ENCODE measurements around the gene PEAR1. TPM values are rescaled to one million over a fixed set of nuclear protein-coding genes. Genes with fewer than 3 reads are reported as not detected.

The PEAR1 gene
- total RNA-seq, 1 donor from 2014 or later: not detected

GRCh38 chr1:156845953-156846545 lies 47.5 kb upstream of the PEAR1 start:
- Mint-ChIP-seq H3K4me1 (peaks cover 19% of the 10 kb centered on the region), H3K27me3 (peaks cover 76% of the 10 kb centered on the region), H3K4me3 (no peak overlapping the region), H3K36me3 (ENCODE audit: low read depth) (no peaks in the 10 kb centered on the region), H3K9me3 (no peaks in the 10 kb centered on the region), H3K27ac (no peak overlapping the region)
- TF ChIP-seq, protein P1, sequence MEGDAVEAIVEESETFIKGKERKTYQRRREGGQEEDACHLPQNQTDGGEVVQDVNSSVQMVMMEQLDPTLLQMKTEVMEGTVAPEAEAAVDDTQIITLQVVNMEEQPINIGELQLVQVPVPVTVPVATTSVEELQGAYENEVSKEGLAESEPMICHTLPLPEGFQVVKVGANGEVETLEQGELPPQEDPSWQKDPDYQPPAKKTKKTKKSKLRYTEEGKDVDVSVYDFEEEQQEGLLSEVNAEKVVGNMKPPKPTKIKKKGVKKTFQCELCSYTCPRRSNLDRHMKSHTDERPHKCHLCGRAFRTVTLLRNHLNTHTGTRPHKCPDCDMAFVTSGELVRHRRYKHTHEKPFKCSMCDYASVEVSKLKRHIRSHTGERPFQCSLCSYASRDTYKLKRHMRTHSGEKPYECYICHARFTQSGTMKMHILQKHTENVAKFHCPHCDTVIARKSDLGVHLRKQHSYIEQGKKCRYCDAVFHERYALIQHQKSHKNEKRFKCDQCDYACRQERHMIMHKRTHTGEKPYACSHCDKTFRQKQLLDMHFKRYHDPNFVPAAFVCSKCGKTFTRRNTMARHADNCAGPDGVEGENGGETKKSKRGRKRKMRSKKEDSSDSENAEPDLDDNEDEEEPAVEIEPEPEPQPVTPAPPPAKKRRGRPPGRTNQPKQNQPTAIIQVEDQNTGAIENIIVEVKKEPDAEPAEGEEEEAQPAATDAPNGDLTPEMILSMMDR (IDR thresholded peaks at IDR 0.05): no peak
- ChIA-PET CTCF (no interaction called here), POLR2A (no interaction called here)
- DNase-seq: no peak
- intact Hi-C loops (cut with micrococcal nuclease): no loop called here
- no peak for ATAC-seq (ENCODE audit: low read depth)

- no peaks in the 10 kb centered on the region for H3K9me3 Mint-ChIP-seq
- no peak for DNase-seq
- ATAC-seq (ENCODE audit: low read depth): no peak
- H3K4me1 Mint-ChIP-seq: peaks cover 19% of the 10 kb centered on the region
- ChIA-PET POLR2A (no interaction called here), CTCF (no interaction called here)
- TF ChIP-seq, protein P1 (IDR thresholded peaks at IDR 0.05): no peak
- H3K27me3 Mint-ChIP-seq: peaks cover 78% of the 10 kb centered on the region
- H3K4me3 Mint-ChIP-seq: no peak overlapping the region
- H3K36me3 Mint-ChIP-seq (ENCODE audit: low read depth): no peaks in the 10 kb centered on the region
- H3K27ac Mint-ChIP-seq: no peak overlapping the region
- intact Hi-C loops (cut with micrococcal nuclease): no loop called here
These were observed 46.9 kb upstream of the PEAR1 start for GRCh38 chr1:156846643-156847042.

- TF ChIP-seq, protein P1 (IDR thresholded peaks at IDR 0.05): no peak
- peaks cover 75% of the 10 kb centered on the region for H3K27me3 Mint-ChIP-seq
- CTCF ChIA-PET: interaction anchor here (1.2 kb wide), 1 partner anchor 9 kb away, joined by 5 read pairs; no protein-coding TSS in a partner anchor
- no peak for ATAC-seq (ENCODE audit: low read depth)
- no peaks in the 10 kb centered on the region for H3K36me3 Mint-ChIP-seq (ENCODE audit: low read depth)
- peaks cover 19% of the 10 kb centered on the region for H3K4me1 Mint-ChIP-seq
- POLR2A ChIA-PET: no interaction called here
- no peak overlapping the region for H3K4me3 Mint-ChIP-seq
- no peak for DNase-seq
- H3K27ac Mint-ChIP-seq: no peak overlapping the region
- no peaks in the 10 kb centered on the region for H3K9me3 Mint-ChIP-seq
- intact Hi-C loops (cut with micrococcal nuclease): no loop called here
These were observed 45.7 kb upstream of the PEAR1 start for GRCh38 chr1:156847591-156848460.

DNA sequence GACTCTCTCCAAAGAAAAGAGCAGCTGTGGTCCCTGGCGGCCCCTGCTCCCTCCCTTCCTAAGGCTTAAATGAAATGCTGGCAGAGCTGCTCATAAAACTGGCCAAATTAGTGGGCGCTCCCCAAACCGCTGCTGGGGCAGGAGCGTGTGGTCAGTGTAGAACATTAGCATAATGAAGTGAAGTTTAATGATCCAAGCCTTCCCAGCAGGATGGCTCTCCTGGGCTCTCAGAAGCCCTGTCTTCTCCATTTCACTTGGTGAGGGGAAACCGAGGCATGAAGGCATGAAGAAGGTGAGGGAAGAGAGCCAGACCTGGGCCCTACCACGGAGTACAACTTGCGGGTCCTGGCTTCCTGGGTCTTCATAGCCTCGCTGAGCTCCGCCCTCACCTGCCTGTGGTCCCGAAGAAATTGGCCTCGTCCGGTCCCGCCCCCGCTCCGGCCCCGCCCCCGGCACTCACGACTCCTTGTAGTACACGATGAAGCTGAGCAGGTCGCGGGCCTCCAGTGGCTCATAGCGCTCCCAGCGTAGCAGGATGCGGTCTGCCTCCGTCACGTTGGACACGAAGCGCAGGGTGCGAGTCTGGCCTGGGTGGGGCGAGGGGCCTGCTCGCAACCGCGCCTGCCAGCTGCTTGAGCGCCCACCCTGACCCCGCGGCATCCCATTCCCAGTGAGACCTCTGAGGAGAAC lies 44.9 kb upstream of the PEAR1 start:
- intact Hi-C loops (cut with micrococcal nuclease): no loop called here
- H3K4me3 Mint-ChIP-seq: no peak overlapping the region
- POLR2A ChIA-PET: no interaction called here

More for the DNA sequence above, 44.9 kb upstream of the PEAR1 start:
- no peak overlapping the region for H3K27ac Mint-ChIP-seq
- H3K4me1 Mint-ChIP-seq: peaks cover 19% of the 10 kb centered on the region
- no peaks in the 10 kb centered on the region for H3K9me3 Mint-ChIP-seq
- ATAC-seq (ENCODE audit: low read depth) (peak; percentile 21), DNase-seq (no peak)
- TF ChIP-seq, protein P1 (IDR thresholded peaks at IDR 0.05): no peak
- CTCF ChIA-PET: interaction anchor here (1.2 kb wide), 1 partner anchor 10 kb away, joined by 5 read pairs; no protein-coding TSS in a partner anchor
- H3K27me3 Mint-ChIP-seq: peaks cover 73% of the 10 kb centered on the region
- no peaks in the 10 kb centered on the region for H3K36me3 Mint-ChIP-seq (ENCODE audit: low read depth)

Measured in activated B cell treated with CpG ODN at 0.5 μM for 24 hours (primary cell).